Measurements from ENCODE around the gene MRC1.

- TF ChIP-seq KDM5A (IDR thresholded peaks at IDR 0.05; ENCODE audit: borderline replicate concordance, low read length): no peak
- no peak for TF ChIP-seq BCLAF1 (IDR thresholded peaks at IDR 0.05)
- TF ChIP-seq POLR2A (IDR thresholded peaks at IDR 0.05; ENCODE audit: insufficient read depth in 1 of 2, low read depth in 2 of 2, low read length in 2 of 2): no peak
- TF ChIP-seq TAF1 (CRISPR knock-in tag; IDR thresholded peaks at IDR 0.05): no peak
- no peak for TF ChIP-seq ZBTB4 (CRISPR knock-in tag; IDR thresholded peaks at IDR 0.05; ENCODE audit: borderline replicate concordance)
- TF ChIP-seq TERF1 (CRISPR knock-in tag; IDR thresholded peaks at IDR 0.05): no peak
- no peak for TF ChIP-seq CHD4 (IDR thresholded peaks at IDR 0.05; ENCODE audit: borderline replicate concordance, low read length)
- TF ChIP-seq ZNF33B (CRISPR knock-in tag; IDR thresholded peaks at IDR 0.05): no peak
- TF ChIP-seq RERE (CRISPR knock-in tag; IDR thresholded peaks at IDR 0.05; ENCODE audit: low read depth): no peak
- TF ChIP-seq, protein P1, sequence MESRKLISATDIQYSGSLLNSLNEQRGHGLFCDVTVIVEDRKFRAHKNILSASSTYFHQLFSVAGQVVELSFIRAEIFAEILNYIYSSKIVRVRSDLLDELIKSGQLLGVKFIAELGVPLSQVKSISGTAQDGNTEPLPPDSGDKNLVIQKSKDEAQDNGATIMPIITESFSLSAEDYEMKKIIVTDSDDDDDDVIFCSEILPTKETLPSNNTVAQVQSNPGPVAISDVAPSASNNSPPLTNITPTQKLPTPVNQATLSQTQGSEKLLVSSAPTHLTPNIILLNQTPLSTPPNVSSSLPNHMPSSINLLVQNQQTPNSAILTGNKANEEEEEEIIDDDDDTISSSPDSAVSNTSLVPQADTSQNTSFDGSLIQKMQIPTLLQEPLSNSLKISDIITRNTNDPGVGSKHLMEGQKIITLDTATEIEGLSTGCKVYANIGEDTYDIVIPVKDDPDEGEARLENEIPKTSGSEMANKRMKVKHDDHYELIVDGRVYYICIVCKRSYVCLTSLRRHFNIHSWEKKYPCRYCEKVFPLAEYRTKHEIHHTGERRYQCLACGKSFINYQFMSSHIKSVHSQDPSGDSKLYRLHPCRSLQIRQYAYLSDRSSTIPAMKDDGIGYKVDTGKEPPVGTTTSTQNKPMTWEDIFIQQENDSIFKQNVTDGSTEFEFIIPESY (CRISPR knock-in tag; IDR thresholded peaks at IDR 0.05): no peak
- TF ChIP-seq, protein P2, sequence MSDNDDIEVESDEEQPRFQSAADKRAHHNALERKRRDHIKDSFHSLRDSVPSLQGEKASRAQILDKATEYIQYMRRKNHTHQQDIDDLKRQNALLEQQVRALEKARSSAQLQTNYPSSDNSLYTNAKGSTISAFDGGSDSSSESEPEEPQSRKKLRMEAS (IDR thresholded peaks at IDR 0.05): no peak
Measured at GRCh38 chr10:17959870-17960269, 150.7 kb downstream of the MRC1 start.

Data from HepG2 (cell line).